Caco-2 (cell line): ENCODE measurements around the gene MISFA. TPM values are rescaled to one million over a fixed set of nuclear protein-coding genes. Genes with fewer than 3 reads are reported as not detected.

Experiments
- BruUV-seq: library from RNA; stranded (reverse); fragments of 400-500 nt; replicated peaks from 2 replicates; lab custom pipeline; 2021; lab: Mats Ljungman, UMichigan
- CTCF ChIA-PET: fragments of 300-600 bp; sonication (Branson Sonifier 250); formaldehyde crosslinking; loops from one replicate; lab custom pipeline; 2022; ENCODE audit warnings: antibody characterized with exemption; lab: Charles Lee
- POLR2A ChIA-PET: fragments of 300-600 bp; sonication (Branson Sonifier 250); formaldehyde crosslinking; loops from one replicate; lab custom pipeline; 2022; ENCODE audit warnings: antibody characterized with exemption; lab: Charles Lee
- DNase-seq, 2 experiments: peaks; one replicate each; pipeline versions ENCODE4 v3.0.0 to v3.0.0-alpha.2; 2020 to 2022
- H3K27me3 ChIP-seq: replicated peaks from 2 replicates; pipeline ENCODE4 v1.6.0; 2011; ENCODE audit warnings: low read length; ENCODE audit not compliant: control insufficient read depth, insufficient read depth
- H3K36me3 ChIP-seq: 2 replicates; pipeline ENCODE4 v1.5.1; 2011; ENCODE audit warnings: low read length; ENCODE audit not compliant: control insufficient read depth, insufficient read depth
- H3K4me1 ChIP-seq: fragments of 250-450 bp; sonication (Bioruptor Pico); 2 replicates; pipeline ENCODE4 v1.5.1; 2020; ENCODE audit warnings: mild to moderate bottlenecking
- H3K4me3 ChIP-seq: 2 replicates; pipeline ENCODE4 v1.5.1; 2011; ENCODE audit warnings: low read depth, mild to moderate bottlenecking, control low read depth, low read length
- H3K9me3 ChIP-seq: fragments of 250-450 bp; sonication (Bioruptor Pico); 2 replicates; pipeline ENCODE4 v1.5.1; 2020; ENCODE audit warnings: mild to moderate bottlenecking, moderate library complexity
- H3K27ac Mint-ChIP-seq: one replicate; pipeline ENCODE4 v1.8.0; 2022; ENCODE audit warnings: mixed read lengths; ENCODE audit not compliant: unreplicated experiment
- H3K27me3 Mint-ChIP-seq: one replicate; pipeline ENCODE4 v1.8.0; 2022; ENCODE audit warnings: mixed read lengths; ENCODE audit not compliant: insufficient read depth, unreplicated experiment
- H3K36me3 Mint-ChIP-seq: one replicate; pipeline ENCODE4 v1.8.0; 2022; ENCODE audit warnings: mild to moderate bottlenecking, mixed read lengths; ENCODE audit not compliant: insufficient read depth, unreplicated experiment
- H3K4me1 Mint-ChIP-seq: one replicate; pipeline ENCODE4 v1.8.0; 2022; ENCODE audit warnings: low read depth, mixed read lengths; ENCODE audit not compliant: unreplicated experiment
- H3K4me3 Mint-ChIP-seq: one replicate; pipeline ENCODE4 v1.8.0; 2022; ENCODE audit warnings: mild to moderate bottlenecking, moderate library complexity, mixed read lengths; ENCODE audit not compliant: unreplicated experiment
- H3K9me3 Mint-ChIP-seq: one replicate; pipeline ENCODE4 v1.8.0; 2022; ENCODE audit warnings: mixed read lengths; ENCODE audit not compliant: unreplicated experiment
- intact Hi-C: fragments of 100-400 bp; cut with micrococcal nuclease; formaldehyde crosslinking; loops from one replicate; pipeline ENCODE4 v1.10.0; 2022; ENCODE audit not compliant: unreplicated experiment
- total RNA-seq: library from RNA; stranded (reverse); gene quantifications from 2 replicates; pipeline ENCODE4 v1.2.3, GENCODE V29; 2022
- TF ChIP-seq, protein P1 (sequence below), 2 experiments: fragments of 200-600 bp in 1 of 2; IDR thresholded peaks; 1 replicate in 1 of 2; 2 replicates in 1 of 2; pipeline versions ENCODE4 v1.5.1 to v1.8.0; 2011 to 2022; ENCODE audit warnings: antibody characterized with exemption in 1 of 2, control low read depth in 1 of 2, inconsistent platforms in 1 of 2, low read depth in 1 of 2, low read length in 1 of 2, mild to moderate bottlenecking in 1 of 2, moderate library complexity in 1 of 2; ENCODE audit not compliant: insufficient read depth in 1 of 2, severe bottlenecking in 1 of 2, unreplicated experiment in 1 of 2

Gene MISFA
- total RNA-seq, 1 experiment from 2014 or later, result 8.8 TPM

- no peaks in the 10 kb centered on the region for H3K9me3 ChIP-seq
- no peaks in the 10 kb centered on the region for H3K27me3 ChIP-seq
- CTCF ChIA-PET, result interaction anchor here (0.7 to 1.6 kb wide), 3 partner anchors 88 to 430 kb away, joined by 3 to 6 read pairs (median 4); no protein-coding TSS in a partner anchor
- no peaks in the 10 kb centered on the region for H3K4me1 Mint-ChIP-seq
- intact Hi-C loops, result loop anchor here (2.0 to 5.0 kb wide), 5 partner anchors 45 to 311 kb away; partner anchors contain the start of genes GTF2H1, HPS5, TSG101 and UEVLD
- POLR2A ChIA-PET, result interaction anchor here (0.6 to 2.5 kb wide), 6 partner anchors 45 to 212 kb away, joined by 3 to 17 read pairs (median 5); partner anchors contain the start of genes TSG101 and UEVLD
- H3K27me3 Mint-ChIP-seq, result peaks cover 4% of the 10 kb centered on the region
- no peak for DNase-seq
- TF ChIP-seq, protein P1, sequence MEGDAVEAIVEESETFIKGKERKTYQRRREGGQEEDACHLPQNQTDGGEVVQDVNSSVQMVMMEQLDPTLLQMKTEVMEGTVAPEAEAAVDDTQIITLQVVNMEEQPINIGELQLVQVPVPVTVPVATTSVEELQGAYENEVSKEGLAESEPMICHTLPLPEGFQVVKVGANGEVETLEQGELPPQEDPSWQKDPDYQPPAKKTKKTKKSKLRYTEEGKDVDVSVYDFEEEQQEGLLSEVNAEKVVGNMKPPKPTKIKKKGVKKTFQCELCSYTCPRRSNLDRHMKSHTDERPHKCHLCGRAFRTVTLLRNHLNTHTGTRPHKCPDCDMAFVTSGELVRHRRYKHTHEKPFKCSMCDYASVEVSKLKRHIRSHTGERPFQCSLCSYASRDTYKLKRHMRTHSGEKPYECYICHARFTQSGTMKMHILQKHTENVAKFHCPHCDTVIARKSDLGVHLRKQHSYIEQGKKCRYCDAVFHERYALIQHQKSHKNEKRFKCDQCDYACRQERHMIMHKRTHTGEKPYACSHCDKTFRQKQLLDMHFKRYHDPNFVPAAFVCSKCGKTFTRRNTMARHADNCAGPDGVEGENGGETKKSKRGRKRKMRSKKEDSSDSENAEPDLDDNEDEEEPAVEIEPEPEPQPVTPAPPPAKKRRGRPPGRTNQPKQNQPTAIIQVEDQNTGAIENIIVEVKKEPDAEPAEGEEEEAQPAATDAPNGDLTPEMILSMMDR (IDR thresholded peaks at IDR 0.05; ENCODE audit: insufficient read depth in 1 of 2, low read depth in 1 of 2, low read length in 1 of 2, severe bottlenecking in 1 of 2, unreplicated experiment in 1 of 2), result no peak
- H3K4me1 ChIP-seq, result peaks cover 2% of the 10 kb centered on the region; the same call in 1 of the 2 replicates
- peak overlapping the region; percentile 89 for H3K4me3 Mint-ChIP-seq
- no peaks in the 10 kb centered on the region for H3K9me3 Mint-ChIP-seq
- TSS peak; percentile 61 for BruUV-seq
- no peaks in the 10 kb centered on the region for H3K36me3 ChIP-seq
- H3K4me3 ChIP-seq, result peak overlapping the region; percentile 67
- peaks cover 14% of the 10 kb centered on the region for H3K36me3 Mint-ChIP-seq
- H3K27ac Mint-ChIP-seq, result peak overlapping the region; percentile 98
Measured at GRCh38 chr11:18633256-18634139, 33.9 kb downstream of the MISFA start.

DNA sequence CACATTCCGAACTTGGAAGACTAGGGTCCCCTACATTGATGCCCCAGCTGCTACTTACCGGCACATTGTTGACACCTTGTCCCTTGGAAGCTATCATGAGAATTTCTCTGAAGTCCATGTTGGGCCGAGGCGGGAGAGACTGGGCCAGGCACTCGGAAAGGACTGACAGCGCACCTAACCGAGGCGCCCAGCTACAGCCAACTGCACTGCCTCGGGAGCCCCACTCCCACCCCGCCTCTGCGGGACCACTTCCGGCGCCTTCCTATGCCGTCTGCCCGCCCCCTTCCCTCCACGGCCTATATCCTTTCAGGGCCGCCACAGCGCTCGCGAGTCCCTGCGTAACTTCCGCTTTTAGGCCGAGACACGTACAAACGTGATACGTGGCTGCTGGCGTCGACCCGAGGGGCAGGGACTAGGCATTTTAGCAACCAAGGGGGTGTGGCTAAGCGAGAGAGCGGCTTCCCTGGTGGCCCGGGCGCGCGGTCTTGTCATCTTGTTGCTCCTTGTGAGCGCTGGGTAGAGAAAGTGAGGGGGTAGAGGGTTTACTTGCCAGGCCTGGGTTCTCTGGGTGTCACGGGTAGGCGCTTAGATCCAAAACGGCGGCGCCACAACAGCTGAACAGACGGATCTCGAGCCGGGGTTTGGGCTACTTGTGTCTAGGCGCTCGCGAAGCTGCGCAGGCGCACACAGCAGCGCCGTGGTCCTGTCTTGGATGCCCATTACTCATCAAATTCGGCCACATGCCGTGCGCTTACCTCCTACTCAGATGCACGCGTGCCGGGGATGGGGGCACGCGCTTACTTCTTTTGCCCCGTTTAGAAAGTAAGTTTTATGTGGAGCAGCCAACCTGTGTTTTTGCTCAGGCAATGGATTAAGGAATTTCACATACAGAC, 34.8 kb downstream of the MISFA start, which contains the start of gene SPTY2D1:
Gene SPTY2D1 (minus strand): TSS at position 203 of the 893 bp plus-strand sequence. CDS start 85 bp downstream, at position 118.
- CTCF ChIA-PET, result interaction anchor here (0.7 to 1.6 kb wide), 3 partner anchors 46 to 430 kb away, joined by 3 to 6 read pairs (median 4); partner anchors contain the start of gene UEVLD
- H3K4me3 Mint-ChIP-seq, result peak within 1 kb of the TSS; percentile 89
- peak; percentile 98 to 99 for DNase-seq
- Histone ChIP-seq H3K36me3 (no peaks in the 10 kb centered on the region), H3K27me3 (no peaks in the 10 kb centered on the region), H3K9me3 (no peaks in the 10 kb centered on the region), H3K4me3 (peak within 1 kb of the TSS; percentile 67), H3K4me1 (peaks cover 2% of the 10 kb centered on the region; the same call in 1 of the 2 replicates)
- TSS peak; percentile 96 for BruUV-seq
- intact Hi-C loops, result loop anchor here (2.0 to 5.0 kb wide), 5 partner anchors 46 to 312 kb away; partner anchors contain the start of genes GTF2H1, HPS5, TSG101 and UEVLD
- H3K27ac Mint-ChIP-seq, result peak within 1 kb of the TSS; percentile 98
- TF ChIP-seq, protein P1 (IDR thresholded peaks at IDR 0.05; ENCODE audit: insufficient read depth in 1 of 2, low read depth in 1 of 2, low read length in 1 of 2, severe bottlenecking in 1 of 2, unreplicated experiment in 1 of 2), result no peak
- H3K4me1 Mint-ChIP-seq, result no peaks in the 10 kb centered on the region
- H3K36me3 Mint-ChIP-seq, result peaks cover 14% of the 10 kb centered on the region
- H3K9me3 Mint-ChIP-seq, result no peaks in the 10 kb centered on the region
- peaks cover 4% of the 10 kb centered on the region for H3K27me3 Mint-ChIP-seq
- POLR2A ChIA-PET, result interaction anchor here (0.5 to 2.5 kb wide), 7 partner anchors 46 to 240 kb away, joined by 3 to 17 read pairs (median 4); partner anchors contain the start of genes LDHA, TSG101 and UEVLD
